Measurements from ENCODE around the gene LZTS2.

LZTS2 gene

DNA sequence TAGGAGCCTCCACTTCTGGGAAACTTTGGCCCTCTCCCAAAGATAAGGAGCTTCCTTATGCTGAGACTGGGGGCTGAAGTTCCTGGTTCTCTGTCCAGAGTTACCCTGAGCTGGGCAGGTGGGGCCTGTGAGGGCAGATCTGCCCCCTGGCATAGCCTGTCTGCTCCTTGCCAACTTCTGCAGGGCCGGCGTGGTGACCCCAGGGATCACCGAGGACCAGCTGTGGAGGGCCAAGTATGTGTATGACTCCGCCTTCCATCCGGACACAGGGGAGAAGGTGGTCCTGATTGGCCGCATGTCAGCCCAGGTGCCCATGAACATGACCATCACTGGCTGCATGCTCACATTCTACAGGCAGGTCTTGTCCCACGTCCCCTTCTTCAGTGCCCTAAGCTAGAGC is 35.7 kb downstream of the LZTS2 start:
- TF ChIP-seq, protein P1, sequence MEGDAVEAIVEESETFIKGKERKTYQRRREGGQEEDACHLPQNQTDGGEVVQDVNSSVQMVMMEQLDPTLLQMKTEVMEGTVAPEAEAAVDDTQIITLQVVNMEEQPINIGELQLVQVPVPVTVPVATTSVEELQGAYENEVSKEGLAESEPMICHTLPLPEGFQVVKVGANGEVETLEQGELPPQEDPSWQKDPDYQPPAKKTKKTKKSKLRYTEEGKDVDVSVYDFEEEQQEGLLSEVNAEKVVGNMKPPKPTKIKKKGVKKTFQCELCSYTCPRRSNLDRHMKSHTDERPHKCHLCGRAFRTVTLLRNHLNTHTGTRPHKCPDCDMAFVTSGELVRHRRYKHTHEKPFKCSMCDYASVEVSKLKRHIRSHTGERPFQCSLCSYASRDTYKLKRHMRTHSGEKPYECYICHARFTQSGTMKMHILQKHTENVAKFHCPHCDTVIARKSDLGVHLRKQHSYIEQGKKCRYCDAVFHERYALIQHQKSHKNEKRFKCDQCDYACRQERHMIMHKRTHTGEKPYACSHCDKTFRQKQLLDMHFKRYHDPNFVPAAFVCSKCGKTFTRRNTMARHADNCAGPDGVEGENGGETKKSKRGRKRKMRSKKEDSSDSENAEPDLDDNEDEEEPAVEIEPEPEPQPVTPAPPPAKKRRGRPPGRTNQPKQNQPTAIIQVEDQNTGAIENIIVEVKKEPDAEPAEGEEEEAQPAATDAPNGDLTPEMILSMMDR (conservative IDR thresholded peaks at IDR 0.05) = no peak
- TF ChIP-seq ZFX (IDR thresholded peaks at IDR 0.05) = no peak
- no peak overlapping the region for H3K27ac ChIP-seq

DNA sequence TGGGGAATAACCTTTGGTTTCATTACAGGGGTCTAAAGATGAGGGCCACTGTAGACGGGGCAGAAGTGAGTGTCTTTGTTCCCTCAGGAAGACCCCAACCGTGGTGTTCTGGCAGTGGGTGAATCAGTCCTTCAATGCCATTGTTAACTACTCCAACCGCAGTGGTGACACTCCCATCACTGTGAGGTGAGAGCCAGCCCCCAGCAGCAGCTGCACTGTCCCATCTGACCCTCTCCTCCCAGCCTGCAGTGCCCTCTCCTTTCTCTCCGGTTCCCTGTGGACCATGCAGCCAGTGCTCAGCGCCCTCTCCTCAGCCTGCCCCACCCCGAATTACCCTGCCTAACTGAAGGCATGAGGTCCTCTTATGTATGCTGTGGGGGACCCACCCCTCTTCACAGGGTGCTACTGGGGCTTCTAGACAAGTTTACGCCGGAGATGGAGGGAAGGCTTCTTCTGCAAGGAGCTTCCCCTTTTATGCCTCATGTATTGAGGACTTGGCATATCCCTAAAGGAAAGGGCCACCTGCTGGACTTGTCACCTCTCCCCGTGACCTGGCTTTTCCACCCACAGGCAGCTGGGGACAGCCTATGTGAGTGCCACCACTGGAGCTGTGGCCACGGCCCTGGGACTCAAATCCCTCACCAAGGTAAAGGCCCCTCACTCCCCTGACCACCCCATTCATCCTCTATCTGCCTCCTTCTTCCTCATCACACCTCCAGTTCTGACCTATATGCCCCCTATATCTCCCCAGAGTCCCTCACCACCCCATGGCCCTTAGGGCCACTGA is 36.5 kb downstream of the LZTS2 start:
- H3K27ac ChIP-seq = no peak overlapping the region
- TF ChIP-seq, protein P1 (conservative IDR thresholded peaks at IDR 0.05) = no peak
- TF ChIP-seq ZFX (IDR thresholded peaks at IDR 0.05) = no peak

GRCh38 chr10:101036726-101037125 is 37.1 kb downstream of the LZTS2 start:
- H3K27ac ChIP-seq = no peak overlapping the region

GRCh38 chr10:101038484-101038883 is 38.9 kb downstream of the LZTS2 start:
- TF ChIP-seq ZFX (IDR thresholded peaks at IDR 0.05) = no peak
- TF ChIP-seq, protein P1 (conservative IDR thresholded peaks at IDR 0.05) = no peak

More at GRCh38 chr10:101036726-101037125, 37.1 kb downstream of the LZTS2 start:
- TF ChIP-seq, protein P1 (conservative IDR thresholded peaks at IDR 0.05) = no peak
- TF ChIP-seq ZFX (IDR thresholded peaks at IDR 0.05) = no peak

DNA sequence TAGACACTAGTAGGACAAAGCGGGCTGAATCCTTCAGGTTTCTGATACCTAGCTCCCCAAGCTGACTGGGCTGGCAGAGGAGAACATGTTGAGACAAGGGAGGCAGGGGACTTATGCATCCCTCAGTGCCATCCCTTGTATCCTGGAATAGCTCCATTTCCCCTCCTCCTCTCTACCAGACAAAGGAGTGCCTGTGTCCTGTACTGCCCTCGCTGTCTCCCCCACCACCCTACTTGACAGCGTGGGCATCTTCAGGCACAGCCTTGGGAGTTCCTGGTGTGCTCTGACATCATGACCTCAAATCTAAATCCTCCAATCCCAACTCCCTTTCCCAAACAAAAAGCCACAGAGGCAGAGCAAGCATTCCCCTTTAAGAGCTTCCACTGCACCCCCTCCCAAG is 40.5 kb downstream of the LZTS2 start:
- H3K27ac ChIP-seq = no peak overlapping the region
- TF ChIP-seq, protein P1 (conservative IDR thresholded peaks at IDR 0.05) = no peak
- TF ChIP-seq ZFX (IDR thresholded peaks at IDR 0.05) = no peak

More at GRCh38 chr10:101038484-101038883, 38.9 kb downstream of the LZTS2 start:
- H3K27ac ChIP-seq = no peak overlapping the region

DNA sequence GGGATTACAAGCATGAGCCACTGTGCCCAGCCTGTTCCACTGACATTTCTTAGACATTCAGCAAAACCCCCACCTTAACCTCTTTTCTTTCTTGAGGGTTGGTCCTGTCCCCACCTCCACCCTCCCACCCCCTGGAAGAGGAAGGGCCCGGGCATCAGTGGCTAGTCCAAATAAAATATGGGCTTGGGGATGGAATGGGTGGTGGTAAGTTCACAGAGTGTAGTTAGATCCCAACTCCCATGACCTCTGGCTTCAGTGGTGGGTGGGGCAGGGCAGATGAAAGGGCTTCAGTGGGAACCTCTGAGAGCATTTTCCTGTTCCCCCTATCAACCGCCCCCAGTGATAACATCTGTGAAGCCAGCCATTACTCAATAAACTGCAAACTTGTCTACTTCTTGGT is 41.2 kb downstream of the LZTS2 start:
- TF ChIP-seq ZFX (IDR thresholded peaks at IDR 0.05) = no peak
- TF ChIP-seq, protein P1 (conservative IDR thresholded peaks at IDR 0.05) = no peak
- no peak overlapping the region for H3K27ac ChIP-seq

- TF ChIP-seq, protein P1 (conservative IDR thresholded peaks at IDR 0.05) = peak; percentile 75
- no peak for TF ChIP-seq ZFX (IDR thresholded peaks at IDR 0.05)
- H3K27ac ChIP-seq = 0 out of 2 replicates have a peak overlapping the region, but pooled peaks have one; percentile 24
These were observed 41.7 kb downstream of the LZTS2 start for GRCh38 chr10:101041252-101041761.
